ENCODE data around the gene CEP63.
"Not testable (repeated sequence)": the region's sequence is repeated elsewhere in the genome, so short reads cannot be mapped to it uniquely, and the experiment has no call there.

Gene CEP63

DNA sequence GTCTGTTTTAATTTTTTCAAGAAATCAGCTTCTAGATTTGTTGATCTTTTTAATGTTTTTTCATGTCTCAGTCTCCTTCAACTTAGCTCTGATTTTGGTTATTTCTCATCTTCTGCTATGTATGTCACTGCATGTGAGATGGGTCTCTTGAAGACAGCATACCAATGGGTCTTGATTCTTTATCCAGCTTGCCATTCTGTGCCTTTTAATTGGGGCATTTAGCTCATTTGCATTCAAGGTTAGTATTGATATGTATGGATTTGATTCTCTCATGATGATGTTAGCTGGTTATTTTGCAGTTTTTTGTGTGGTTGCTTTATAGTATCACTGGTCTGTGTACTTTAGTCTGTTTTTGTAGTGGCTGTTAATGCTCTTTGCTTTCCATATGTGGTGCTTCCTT, 39.4 kb downstream of the CEP63 start:
- no peak for DNase-seq

GRCh38 chr3:134526319-134526718, 40.5 kb downstream of the CEP63 start:
- no peak for DNase-seq

GRCh38 chr3:134527037-134527436, 41.2 kb downstream of the CEP63 start:
- no peak for DNase-seq

GRCh38 chr3:134527538-134528186, 41.8 kb downstream of the CEP63 start:
- DNase-seq = no peak

- no peak for DNase-seq
Observed at GRCh38 chr3:134533493-134533892, 47.6 kb downstream of the CEP63 start.

GRCh38 chr3:134535186-134535970, 49.5 kb downstream of the CEP63 start:
- no peak for DNase-seq

GRCh38 chr3:134536781-134537180, 50.9 kb downstream of the CEP63 start:
- DNase-seq = no peak

DNA sequence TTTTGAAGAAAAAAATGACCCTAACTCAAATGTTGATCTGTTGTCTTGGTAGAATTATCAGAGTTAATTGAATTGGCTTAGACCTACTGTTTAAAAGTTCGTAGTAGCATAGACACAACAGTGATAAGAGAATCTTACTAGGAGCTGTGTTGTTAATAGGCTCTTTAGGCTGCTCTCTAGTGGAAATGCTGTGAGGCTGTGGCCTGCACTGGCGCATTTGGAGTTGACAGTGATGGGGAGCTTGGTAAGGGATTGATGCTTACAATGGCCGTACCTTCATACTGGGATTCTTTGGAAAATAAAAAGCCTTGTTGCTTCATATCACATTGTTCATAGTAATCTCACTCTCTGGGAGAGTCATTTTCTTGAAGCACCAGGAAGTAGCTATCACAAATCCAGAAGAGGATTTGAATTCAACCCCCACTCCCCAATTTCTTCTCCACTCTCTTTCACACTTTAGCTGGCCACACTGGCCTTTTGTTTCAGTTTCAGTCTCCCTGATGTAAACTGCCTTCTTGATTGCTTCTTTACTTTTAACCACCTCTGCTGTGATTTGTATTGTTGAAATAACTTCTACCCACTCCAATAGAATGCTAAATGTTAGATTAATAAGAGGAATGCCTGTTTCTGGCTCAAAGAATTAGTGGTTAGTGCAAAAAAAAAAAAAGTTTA, 56.6 kb downstream of the CEP63 start:
- no peak for DNase-seq

DNA sequence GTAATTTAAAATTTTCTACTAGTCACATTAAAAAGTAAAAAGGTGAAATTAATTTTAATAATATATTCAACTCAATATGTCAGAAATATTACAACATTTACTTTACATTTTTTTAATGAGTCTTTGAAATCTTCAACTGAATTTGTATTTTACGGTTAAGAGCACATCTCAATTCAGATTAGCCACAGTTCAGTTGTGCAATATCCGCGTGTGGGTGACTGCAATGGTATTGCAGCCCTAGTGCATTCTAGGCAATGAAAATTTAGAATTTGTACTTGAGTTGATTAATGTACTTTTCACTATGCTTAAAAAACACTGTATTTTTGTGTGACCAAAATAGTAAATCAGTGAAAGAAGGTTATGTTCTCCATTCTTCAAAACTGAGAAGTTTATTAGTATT, 57.3 kb downstream of the CEP63 start:
- no peak for DNase-seq

DNA sequence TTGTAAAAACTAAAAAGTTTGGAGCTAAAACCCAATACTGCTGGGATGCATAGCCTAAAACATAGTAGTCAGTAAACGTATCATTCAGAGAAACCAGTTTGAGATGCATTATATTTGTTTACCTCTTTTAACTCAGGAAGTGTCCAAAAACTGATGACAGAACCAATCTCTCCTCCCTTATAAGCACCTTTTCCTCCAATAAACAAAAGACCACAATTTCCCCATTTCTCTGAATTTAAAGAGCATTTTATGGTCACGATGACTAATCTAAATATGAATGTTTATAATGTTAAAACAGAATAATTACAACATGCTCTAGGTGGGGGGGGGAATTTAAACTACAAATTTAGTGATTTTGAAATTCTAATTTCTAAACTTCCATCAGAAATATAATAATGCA, 58.5 kb downstream of the CEP63 start:
- no peak for DNase-seq

DNA sequence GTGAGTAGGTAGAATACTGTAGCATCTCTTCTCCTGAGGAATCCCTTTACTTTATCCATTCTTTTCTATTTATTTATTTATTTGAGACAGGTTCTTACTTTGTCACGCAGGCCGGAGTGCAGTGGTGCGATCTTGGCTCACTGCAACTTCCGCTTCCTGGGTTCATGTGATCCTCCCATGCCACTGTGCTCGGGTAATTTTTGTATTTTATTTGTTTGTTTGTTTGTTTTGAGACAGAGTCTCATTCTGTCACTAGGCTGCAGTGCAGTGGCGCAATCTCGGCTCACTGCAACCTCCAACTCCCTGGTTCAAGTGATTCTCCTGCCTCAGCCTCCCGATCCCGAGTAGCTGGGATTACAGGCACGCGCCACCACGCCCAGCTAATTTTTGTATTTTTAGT, 58.9 kb downstream of the CEP63 start:
- DNase-seq = not testable (repeated sequence)

GRCh38 chr3:134545818-134546217, 60.0 kb downstream of the CEP63 start:
- DNase-seq = no peak

DNA sequence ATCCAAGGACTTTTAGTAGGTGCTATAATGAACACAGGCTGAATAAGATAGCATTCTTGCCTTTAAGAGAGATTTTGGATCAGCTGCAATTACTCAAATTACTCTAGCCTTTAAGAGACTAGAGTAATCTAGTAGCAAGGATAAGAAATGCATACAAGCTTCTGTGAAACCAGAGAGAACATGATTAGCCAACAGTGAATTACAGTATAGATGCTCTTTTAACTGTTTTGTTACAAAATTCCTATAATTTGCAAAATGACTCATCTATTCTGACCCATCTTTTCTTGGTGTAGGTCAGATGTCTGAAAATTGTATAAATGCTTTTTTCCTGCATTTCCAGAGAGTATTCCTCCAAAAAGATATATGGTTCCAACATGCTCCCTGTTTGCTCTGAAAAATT, 66.9 kb downstream of the CEP63 start:
- no peak for DNase-seq

GRCh38 chr3:134559591-134559990, 73.7 kb downstream of the CEP63 start:
- no peak for DNase-seq

- DNase-seq = no peak
Observed at GRCh38 chr3:134562055-134562454, 76.2 kb downstream of the CEP63 start.

- DNase-seq = no peak
Observed at GRCh38 chr3:134563601-134564000, 77.7 kb downstream of the CEP63 start.

DNA sequence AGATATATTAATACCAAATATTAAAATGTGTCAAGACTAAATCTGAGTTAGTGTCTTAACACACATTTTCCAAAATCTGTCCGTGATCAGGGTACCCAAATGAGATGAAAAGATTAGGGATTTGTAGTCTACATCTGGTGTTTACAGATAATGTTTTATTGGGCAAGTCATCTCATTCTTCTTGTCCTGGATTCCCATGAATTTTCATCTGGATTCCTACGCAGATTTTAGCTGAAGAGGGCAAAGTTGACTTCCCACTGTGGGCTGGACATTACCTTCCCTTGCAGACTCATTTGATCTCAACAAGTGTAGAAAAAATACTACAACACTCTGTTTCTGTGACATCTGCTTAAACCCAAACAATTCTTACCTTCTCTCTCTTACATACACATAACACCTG, 79.1 kb downstream of the CEP63 start:
- DNase-seq = no peak

DNA sequence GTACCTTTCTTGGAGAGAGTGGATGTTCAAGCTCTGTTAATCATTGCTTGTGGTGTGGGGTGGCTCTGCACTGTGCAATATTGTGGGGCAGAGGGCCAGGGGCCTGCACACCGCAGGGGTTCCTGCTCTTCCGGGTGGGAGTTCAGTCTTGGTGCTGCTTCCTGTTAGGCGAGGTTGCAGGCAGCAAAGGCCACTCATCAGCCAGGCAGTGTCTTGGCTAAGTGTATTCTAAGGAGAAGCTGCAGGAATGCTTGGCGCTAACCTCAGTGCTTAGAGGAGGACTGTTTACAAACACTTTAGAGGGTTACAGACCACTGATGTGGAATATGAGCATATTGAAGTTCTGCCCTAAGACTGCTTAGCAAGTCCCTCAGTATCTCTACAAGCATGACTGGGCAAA, 81.7 kb downstream of the CEP63 start:
- DNase-seq = no peak

- DNase-seq = no peak
Observed at GRCh38 chr3:134568790-134569189, 82.9 kb downstream of the CEP63 start.

- DNase-seq = not testable (repeated sequence)
Observed at GRCh38 chr3:134569899-134570298, 84.0 kb downstream of the CEP63 start.

- no peak for DNase-seq
Observed at GRCh38 chr3:134576426-134576825, 90.6 kb downstream of the CEP63 start.

DNA sequence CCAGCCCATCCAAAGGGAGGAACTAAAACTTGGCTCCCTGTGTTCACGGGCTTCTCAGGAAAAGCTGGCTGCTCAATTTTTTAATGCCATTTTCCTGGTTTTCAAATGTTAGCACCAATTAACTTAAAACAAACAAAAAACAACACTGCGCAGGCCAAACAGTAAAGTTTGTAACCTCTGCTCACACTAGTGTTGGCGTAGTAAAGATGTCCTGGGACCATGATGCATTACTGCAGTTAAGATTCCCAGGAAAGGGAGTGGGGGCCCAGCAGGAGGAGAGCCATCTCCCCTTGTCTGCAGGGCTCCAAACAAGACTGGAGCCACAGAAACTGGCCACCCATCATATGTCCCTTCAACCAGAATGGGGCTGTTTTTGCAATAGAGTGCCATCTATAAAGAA, 91.0 kb downstream of the CEP63 start:
- DNase-seq = no peak

GRCh38 chr3:134579141-134579665, 93.3 kb downstream of the CEP63 start:
- no peak for DNase-seq

GRCh38 chr3:134590766-134591165, 104.9 kb downstream of the CEP63 start:
- no peak for DNase-seq

All from NCI-H1436 (cell line).